ENCODE measurements around the gene IRF2BPL.

The IRF2BPL gene

DNA sequence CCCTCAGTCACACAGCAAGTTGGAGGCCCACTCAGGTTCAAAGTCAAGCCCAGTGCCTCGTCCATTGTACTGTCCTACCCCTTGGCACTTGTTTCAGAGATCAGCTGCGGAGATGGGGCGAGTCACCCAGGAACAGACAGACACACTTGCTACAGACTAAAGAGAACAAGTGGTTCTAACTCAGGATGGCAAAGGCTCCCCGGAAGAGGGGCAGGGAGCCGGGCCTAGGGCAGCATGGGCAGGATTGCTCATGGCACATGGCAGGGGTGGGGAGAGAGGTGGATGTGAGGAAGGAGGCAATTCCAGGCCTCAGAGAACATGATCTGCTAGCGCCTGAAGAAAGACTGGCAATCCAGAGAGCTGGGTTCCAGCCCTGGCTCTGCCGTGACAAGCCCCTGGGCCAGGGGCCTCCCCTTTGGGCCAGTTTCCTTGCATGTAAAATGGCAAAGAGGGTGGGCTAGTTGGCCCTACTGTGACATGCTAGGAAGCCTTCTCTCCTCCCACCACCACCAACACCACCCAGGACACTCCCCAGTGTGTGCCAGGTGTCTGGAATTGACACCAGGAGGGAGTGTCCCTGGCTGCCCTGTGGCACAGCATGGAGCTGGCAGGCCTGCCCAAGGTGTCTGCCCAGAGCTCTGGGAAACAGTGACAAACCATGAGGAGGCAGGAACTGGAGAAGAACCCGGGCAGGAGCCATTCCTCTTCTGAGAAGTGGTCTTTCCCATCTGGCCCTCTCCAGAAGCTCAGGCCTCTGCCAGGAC lies 24.0 kb upstream of the IRF2BPL start:
- TF ChIP-seq, protein P1, sequence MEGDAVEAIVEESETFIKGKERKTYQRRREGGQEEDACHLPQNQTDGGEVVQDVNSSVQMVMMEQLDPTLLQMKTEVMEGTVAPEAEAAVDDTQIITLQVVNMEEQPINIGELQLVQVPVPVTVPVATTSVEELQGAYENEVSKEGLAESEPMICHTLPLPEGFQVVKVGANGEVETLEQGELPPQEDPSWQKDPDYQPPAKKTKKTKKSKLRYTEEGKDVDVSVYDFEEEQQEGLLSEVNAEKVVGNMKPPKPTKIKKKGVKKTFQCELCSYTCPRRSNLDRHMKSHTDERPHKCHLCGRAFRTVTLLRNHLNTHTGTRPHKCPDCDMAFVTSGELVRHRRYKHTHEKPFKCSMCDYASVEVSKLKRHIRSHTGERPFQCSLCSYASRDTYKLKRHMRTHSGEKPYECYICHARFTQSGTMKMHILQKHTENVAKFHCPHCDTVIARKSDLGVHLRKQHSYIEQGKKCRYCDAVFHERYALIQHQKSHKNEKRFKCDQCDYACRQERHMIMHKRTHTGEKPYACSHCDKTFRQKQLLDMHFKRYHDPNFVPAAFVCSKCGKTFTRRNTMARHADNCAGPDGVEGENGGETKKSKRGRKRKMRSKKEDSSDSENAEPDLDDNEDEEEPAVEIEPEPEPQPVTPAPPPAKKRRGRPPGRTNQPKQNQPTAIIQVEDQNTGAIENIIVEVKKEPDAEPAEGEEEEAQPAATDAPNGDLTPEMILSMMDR (IDR thresholded peaks at IDR 0.05; ENCODE audit: low read depth, low read length) = no peak
- TF ChIP-seq EZH2phosphoT487 (IDR thresholded peaks at IDR 0.05; ENCODE audit: low read depth) = no peak
- H3K4me3 ChIP-seq (ENCODE audit: low read length) = no peak overlapping the region
- H3K27me3 ChIP-seq (ENCODE audit: low read depth, low read length) = no peaks in the 10 kb centered on the region
- no peaks in the 10 kb centered on the region for H4K20me1 ChIP-seq (ENCODE audit: insufficient read depth, low read length)
- H3K79me2 ChIP-seq (ENCODE audit: low read length) = no peaks in the 10 kb centered on the region
- peaks cover 18% of the 10 kb centered on the region for H3K4me1 ChIP-seq (ENCODE audit: low read length)
- H3K9me3 ChIP-seq (ENCODE audit: insufficient read depth, low read length) = no peaks in the 10 kb centered on the region
- peak overlapping the region; percentile 2; the same call in 1 of the 2 replicates for H3K4me2 ChIP-seq (ENCODE audit: low read length)
- H3K36me3 ChIP-seq (replicated peaks; ENCODE audit: low read depth, low read length) = no peaks in the 10 kb centered on the region
- no peak overlapping the region for H2AFZ ChIP-seq (ENCODE audit: low read depth, low read length)
- peak overlapping the region; percentile 4; the same call in 1 of the 2 replicates for H3K9ac ChIP-seq (ENCODE audit: low read length)
- H3K27ac ChIP-seq (ENCODE audit: low read length) = no peak overlapping the region

DNA sequence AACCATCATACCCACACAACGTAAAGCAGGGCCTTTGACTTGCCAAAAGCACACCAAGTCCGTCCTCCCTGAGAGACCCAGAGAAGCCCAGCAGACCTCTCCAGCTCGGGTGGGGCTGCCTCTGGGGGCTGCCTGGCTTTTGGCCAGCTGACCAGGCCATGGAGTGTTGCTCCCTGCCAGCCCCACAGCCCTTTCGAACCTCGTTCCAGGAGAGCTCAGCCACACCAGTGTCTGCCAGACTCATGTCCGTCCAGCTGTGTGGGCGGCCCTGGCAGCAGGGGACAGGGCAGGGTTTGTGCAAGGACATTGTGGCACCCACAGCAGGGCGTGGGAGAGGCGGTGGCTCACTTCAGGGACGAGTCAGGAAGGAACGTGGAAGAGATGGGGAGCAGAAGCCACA lies 22.6 kb upstream of the IRF2BPL start:
- Histone ChIP-seq H3K36me3 (replicated peaks; ENCODE audit: low read depth, low read length) (no peaks in the 10 kb centered on the region), H3K4me2 (ENCODE audit: low read length) (no peak overlapping the region), H3K9ac (ENCODE audit: low read length) (no peak overlapping the region), H2AFZ (ENCODE audit: low read depth, low read length) (no peak overlapping the region), H3K4me1 (ENCODE audit: low read length) (peaks cover 18% of the 10 kb centered on the region), H3K79me2 (ENCODE audit: low read length) (no peaks in the 10 kb centered on the region), H3K27me3 (ENCODE audit: low read depth, low read length) (peaks cover 7% of the 10 kb centered on the region; the same call in 1 of the 2 replicates), H3K9me3 (ENCODE audit: insufficient read depth, low read length) (no peaks in the 10 kb centered on the region), H3K4me3 (ENCODE audit: low read length) (no peak overlapping the region), H4K20me1 (ENCODE audit: insufficient read depth, low read length) (no peaks in the 10 kb centered on the region), H3K27ac (ENCODE audit: low read length) (no peak overlapping the region)
- no peak for TF ChIP-seq EZH2phosphoT487 (IDR thresholded peaks at IDR 0.05; ENCODE audit: low read depth)
- TF ChIP-seq, protein P1 (IDR thresholded peaks at IDR 0.05; ENCODE audit: low read depth, low read length) = no peak

DNA sequence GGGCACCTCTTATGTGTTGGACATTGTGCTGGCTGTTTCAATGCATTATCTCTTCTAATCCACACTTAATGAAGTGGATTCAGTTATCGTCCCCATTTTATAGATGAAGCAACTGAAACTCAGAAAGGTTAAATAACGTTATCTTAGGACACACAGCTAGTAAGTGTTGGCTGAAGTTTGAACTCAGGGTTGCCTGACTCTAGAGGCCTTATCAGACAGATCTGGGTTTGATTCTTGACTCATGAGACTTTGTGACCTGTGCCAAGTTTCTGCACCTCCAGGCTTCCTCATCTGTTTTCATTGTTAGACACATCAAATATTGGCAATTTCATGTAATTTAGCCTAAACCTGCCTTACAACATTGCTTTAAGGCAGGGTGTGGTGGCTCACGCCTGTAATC lies 18.2 kb upstream of the IRF2BPL start:
- H3K27ac ChIP-seq (ENCODE audit: low read length) = no peak overlapping the region
- H3K4me3 ChIP-seq (ENCODE audit: low read length) = no peak overlapping the region
- no peak overlapping the region for H3K4me2 ChIP-seq (ENCODE audit: low read length)
- no peaks in the 10 kb centered on the region for H4K20me1 ChIP-seq (ENCODE audit: insufficient read depth, low read length)
- H3K79me2 ChIP-seq (ENCODE audit: low read length) = no peaks in the 10 kb centered on the region
- no peaks in the 10 kb centered on the region for H3K9me3 ChIP-seq (ENCODE audit: insufficient read depth, low read length)
- TF ChIP-seq, protein P1 (IDR thresholded peaks at IDR 0.05; ENCODE audit: low read depth, low read length) = no peak
- peaks cover 32% of the 10 kb centered on the region for H3K27me3 ChIP-seq (ENCODE audit: low read depth, low read length)
- no peak overlapping the region for H3K9ac ChIP-seq (ENCODE audit: low read length)
- no peaks in the 10 kb centered on the region for H3K36me3 ChIP-seq (replicated peaks; ENCODE audit: low read depth, low read length)
- no peak overlapping the region for H2AFZ ChIP-seq (ENCODE audit: low read depth, low read length)
- peaks cover 33% of the 10 kb centered on the region for H3K4me1 ChIP-seq (ENCODE audit: low read length)

DNA sequence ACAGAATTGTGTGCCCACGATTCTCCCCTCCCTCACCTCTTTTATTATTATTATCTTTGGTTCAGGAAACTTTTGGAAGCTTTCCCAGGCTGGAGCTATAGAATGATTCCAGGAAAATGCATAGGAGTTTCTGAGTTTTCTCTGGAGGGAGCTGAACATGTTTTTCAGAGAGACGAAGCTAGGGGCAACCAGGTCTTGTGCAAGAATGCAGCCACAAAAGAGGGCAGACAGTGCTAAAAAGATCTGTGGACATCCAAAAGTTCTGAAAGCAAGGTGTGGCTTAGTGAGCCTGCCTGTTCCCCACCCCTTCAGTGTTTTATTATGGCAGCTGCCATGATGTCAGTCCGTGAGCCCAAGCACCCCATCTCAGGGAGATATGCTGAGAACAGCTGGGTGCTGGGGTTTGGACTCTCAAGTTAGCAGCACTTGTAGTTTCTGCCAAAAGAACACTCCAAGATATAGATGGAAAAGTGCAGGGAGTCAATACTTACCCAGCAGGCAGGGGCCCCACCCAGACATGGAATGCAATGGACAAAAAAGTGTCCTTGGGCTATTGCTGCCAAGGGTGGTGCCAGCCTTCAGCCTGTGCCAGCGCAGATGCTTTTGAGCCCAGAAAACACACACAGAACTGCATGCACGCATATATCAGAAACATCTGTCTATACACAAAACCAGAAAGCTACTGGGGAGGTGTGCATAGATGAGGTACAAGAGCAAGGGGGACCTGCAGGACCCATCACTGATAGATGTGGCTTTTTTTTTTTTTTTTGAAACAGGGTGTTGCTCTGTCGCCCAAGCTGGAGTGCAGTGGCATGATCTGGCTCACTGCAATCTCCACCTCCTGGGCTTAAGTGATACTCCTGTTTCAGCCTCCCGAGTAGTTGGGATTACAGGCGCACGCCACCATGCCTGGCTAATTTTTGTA lies 17.0 kb upstream of the IRF2BPL start:
- H4K20me1 ChIP-seq (ENCODE audit: insufficient read depth, low read length) = no peaks in the 10 kb centered on the region
- no peaks in the 10 kb centered on the region for H3K9me3 ChIP-seq (ENCODE audit: insufficient read depth, low read length)
- H3K36me3 ChIP-seq (replicated peaks; ENCODE audit: low read depth, low read length) = no peaks in the 10 kb centered on the region
- H3K27me3 ChIP-seq (ENCODE audit: low read depth, low read length) = peaks cover 32% of the 10 kb centered on the region
- H3K79me2 ChIP-seq (ENCODE audit: low read length) = no peaks in the 10 kb centered on the region
- H3K4me1 ChIP-seq (ENCODE audit: low read length) = peaks cover 45% of the 10 kb centered on the region
- H2AFZ ChIP-seq (ENCODE audit: low read depth, low read length) = no peak overlapping the region
- no peak overlapping the region for H3K27ac ChIP-seq (ENCODE audit: low read length)
- H3K4me3 ChIP-seq (ENCODE audit: low read length) = no peak overlapping the region
- no peak overlapping the region for H3K9ac ChIP-seq (ENCODE audit: low read length)
- TF ChIP-seq, protein P1 (IDR thresholded peaks at IDR 0.05; ENCODE audit: low read depth, low read length) = no peak
- no peak for TF ChIP-seq EZH2phosphoT487 (IDR thresholded peaks at IDR 0.05; ENCODE audit: low read depth)
- H3K4me2 ChIP-seq (ENCODE audit: low read length) = no peak overlapping the region
